NOMO-1 (cell line): Measurements from ENCODE around the gene NDUFS2.
"Not testable (repeated sequence)": the region's sequence is repeated elsewhere in the genome, so short reads cannot be mapped to it uniquely, and the experiment has no call there.

Experiments used
- DNase-seq, 2 experiments: peaks; one replicate each; lab custom pipeline; 2025; ENCODE audit not compliant: unreplicated experiment in 2 of 2; lab: John Stamatoyannopoulos, UW

The NDUFS2 gene

DNA sequence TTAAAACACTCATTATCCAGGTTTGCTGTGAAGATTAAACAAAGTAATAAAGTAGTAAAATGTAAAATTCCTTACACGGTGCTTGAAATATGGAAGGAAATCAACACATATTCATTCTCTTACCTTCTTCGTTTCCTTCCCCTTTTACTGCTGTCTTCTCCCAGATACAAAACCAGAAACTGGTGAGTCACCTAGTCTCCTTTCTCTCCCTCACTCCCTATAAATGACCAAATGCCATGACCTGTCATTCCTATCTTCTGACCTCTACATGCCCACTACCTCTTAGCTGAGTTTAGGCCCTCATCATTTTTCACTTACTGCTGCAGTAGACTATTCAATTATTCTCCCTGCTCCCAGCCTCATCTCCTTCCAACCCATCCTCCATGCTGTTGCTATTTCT lies 40.1 kb downstream of the NDUFS2 start:
- DNase-seq, result peak in 1 of 2 experiments; percentile 37

GRCh38 chr1:161244888-161245287 lies 42.7 kb downstream of the NDUFS2 start:
- no peak for DNase-seq

- not testable (repeated sequence) for DNase-seq
These were observed 47.9 kb downstream of the NDUFS2 start for GRCh38 chr1:161250100-161250499.

DNA sequence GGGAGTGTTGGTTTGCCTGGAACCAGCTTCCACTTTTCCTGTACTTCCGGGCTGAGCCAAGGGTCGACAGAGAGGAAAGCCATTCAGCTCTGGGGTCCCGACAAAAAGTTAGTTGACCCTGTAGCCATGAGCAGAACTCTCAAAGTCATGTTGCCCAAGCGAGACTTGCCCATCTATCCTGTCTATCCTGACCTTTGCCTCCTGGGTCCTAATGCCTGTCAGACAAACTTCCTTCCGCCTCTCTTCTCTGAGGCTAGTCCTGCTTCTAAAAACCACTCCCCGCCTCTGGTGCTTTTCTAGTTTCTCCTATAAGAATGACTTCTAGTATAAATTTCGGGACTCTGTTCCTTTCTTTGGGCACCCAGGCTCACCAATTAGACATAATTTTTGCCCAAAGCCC lies 48.7 kb downstream of the NDUFS2 start:
- no peak for DNase-seq

DNA sequence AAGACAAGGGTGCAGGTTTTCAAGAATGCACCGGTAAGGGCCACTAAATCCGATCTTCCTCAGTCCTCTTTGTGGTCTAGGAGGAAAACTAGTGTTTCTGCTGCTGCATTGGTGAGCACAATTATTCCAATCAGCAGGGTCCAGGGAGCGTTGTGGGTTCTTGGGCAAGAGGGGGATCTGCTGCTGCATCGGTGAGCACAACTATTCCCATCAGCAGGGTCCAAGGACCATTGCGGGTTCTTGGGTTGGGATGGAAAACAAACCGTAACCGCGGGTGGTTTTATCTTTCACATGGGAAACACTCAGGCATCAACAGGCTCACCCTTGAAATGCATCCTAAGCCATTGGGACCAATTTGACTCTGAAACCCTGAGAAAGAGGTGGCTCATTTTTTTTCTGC lies 49.4 kb downstream of the NDUFS2 start:
- no peak for DNase-seq

- not testable (repeated sequence) for DNase-seq
These were observed 53.1 kb downstream of the NDUFS2 start for GRCh38 chr1:161255302-161255701.

- DNase-seq, result not testable (repeated sequence)
These were observed 53.9 kb downstream of the NDUFS2 start for GRCh38 chr1:161255955-161256520.

DNA sequence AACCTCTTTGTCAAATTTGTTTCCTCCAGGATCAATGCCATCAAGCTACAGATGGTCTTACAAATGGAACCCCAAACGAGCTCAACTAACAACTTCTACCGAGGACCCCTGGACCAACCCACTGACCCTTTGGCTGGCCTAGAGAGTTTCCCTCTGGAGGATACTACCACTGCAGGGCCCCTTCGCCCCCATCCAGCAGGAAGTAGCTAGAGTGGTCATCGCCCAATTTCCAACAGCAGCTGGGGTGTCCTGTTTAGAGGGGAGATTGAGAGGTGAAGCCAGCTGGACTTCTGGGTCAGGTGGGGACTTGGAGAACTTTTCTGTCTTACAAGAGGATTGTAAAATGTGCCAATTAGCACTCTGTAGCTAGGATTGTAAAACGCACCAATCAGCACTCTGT lies 54.9 kb downstream of the NDUFS2 start:
- DNase-seq, result not testable (repeated sequence)

GRCh38 chr1:161258439-161259344 lies 56.5 kb downstream of the NDUFS2 start, which contains the start of gene PCP4L1:
PCP4L1 (plus strand) TSS chr1:161258745; CDS start chr1:161258975, 230 bp downstream.
- no peak for DNase-seq

DNA sequence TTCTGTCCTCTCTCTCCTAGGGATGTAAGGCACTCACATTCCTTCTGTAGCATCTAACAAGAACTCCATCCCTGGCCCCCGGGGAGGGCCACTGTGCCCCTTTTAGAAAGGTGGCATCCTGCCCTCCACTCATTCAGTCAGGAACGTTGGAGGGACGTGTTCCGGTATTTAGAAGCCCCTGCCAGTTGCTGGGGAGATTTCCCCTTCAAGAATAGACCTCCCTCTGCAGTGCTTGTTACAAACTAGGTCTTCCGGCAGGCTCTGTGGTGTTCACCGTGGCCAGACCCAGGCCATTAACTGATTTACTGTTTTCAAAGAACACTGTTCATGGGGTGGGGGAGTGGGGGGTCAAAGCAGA lies 57.2 kb downstream of the NDUFS2 start:
- DNase-seq, result no peak

DNA sequence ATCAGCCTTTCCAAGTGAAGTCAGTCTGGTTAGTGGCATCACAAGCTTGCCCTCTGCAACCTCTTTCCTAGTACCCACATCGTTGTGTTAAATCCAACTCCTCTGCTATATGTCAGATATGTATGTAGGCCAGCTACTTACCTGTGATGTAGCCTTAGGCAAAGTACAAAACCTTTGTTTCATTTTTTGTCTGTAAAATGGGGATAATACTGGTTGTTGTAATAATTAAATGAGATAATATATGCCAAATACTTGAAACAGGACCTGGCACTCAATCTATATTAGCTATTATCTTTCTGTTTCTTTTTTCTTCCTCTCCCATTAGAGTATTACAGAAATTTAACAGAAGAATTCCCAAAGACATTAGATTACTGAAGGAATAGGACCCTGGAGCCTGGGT lies 57.6 kb downstream of the NDUFS2 start:
- no peak for DNase-seq

- DNase-seq, result no peak
These were observed 58.5 kb downstream of the NDUFS2 start for GRCh38 chr1:161260376-161261260.

DNA sequence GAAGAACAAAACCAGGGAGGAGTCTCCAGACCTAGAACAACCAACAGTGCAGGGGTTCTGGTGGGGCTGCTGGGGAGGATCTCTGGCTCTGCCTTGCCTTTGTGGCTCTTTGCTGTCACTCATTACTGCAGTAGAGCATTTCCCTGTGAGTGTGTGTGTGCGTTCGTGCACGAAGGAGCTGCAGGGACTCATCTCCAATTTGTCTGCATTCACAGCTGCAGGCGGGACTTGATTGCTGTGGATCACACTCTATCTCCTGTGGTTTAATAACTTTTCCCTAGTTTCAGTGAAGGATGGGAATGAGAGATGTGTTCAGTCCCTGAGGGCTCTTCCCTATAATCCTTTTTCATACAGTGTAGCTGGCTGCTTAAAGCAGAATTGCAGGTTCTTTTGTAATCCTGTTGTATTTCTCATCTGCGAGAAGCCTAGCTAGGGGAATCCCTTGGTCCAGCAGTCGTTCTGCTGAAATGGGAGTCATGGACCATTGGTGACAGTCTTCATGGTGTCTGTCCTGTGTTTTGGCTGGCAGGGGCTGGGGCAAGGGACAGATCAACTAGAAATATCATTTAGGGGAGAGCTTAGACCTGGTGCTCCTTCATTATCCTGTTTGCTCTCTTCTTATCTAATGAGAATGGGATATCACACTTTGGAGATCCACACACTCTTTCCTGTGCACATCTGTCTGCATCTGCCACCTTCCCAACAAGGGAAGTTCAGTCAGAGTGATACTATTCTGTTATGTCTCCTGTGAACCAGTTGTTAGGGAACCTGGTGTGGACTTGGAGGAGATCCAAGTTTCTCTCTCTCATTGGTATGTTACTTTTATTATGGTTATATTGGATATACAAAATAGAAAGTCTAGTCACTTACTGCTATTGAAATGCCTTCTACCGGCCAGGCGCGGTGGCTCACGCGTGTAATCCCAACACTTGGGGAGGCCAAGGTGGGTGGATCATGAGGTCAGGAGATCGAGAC lies 59.4 kb downstream of the NDUFS2 start:
- DNase-seq, result no peak
